Effector CD4-positive, alpha-beta T cell (primary cell): ENCODE measurements around the gene ANKRD31.

ENCODE experiments used
- DNase-seq: peaks from one replicate; pipeline ENCODE4 v3.0.0-alpha.2; 2020

ANKRD31 gene

DNA sequence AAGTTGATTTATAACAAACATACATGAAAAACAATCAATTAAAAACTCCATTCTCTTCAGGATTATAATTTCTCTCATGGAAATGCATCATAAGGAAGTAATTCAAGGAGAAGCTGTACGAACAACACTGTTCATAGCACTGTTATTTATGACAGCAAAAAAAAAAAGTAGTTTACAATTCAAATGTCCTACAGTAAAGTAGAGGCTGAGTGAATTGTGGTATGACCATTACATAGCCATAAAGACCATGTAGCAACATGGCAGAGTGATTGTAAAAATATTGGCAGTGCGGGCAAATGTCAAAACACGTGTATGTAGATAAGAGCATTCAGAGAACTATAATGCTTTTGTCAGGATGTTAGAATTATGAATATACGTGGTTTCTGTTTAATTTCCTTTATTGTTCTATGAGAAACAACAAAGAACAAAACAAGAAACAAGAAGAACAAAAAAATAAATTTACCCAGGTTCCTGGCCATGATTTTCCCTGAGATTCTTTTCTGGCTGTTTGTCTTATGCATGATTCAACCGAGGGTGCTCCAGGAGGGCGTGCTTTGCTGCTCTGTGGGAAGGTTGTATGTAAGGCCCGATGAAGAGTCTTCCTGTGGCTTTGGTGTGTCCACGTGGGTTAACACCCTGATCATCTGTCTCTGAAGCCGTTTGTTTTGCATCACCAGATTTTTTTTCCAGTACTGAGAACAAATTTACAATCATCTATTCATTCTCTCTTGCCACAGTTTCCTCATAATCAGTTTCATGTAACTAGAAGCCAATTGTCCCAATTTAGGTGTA lies 213.1 kb downstream of the ANKRD31 start:
- peak; percentile 24 for DNase-seq

DNA sequence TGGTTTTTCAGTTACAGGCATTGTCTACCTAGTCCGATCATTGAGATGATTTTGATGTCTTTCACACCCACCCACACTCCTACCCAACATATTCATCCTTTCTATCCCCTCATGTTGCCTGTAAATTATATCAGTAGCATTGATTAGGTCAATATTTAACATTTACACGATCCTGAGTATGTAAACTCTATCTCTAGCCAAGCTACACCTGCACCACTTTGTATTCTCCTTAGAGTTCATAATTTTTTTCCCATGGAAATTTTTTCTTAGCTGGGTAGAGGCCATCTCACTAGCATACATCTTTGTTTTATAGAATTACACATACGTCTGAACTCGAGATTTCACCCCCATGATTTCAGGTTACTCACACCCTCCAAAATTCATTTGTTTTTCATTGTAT lies 214.9 kb downstream of the ANKRD31 start:
- no peak for DNase-seq

DNA sequence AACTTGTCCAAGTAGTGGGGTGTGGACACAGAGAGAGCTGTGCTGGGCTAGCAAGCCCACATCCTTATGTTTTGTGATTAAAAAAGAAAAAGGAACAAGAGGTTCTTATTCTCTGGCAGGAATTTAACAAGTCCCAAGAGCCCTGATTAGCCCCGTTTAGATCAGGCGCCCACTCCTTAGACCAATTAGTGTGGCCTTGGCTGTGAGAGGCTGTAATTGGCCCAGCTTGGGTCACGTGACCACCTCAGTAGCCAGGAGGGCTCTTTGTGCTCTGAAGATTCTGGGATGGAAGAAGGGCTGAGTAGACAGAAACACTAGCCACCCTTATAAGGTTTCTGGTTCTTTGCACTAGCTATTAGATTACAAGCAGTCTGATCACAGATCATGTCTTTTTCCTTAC lies 215.5 kb downstream of the ANKRD31 start:
- no peak for DNase-seq

DNA sequence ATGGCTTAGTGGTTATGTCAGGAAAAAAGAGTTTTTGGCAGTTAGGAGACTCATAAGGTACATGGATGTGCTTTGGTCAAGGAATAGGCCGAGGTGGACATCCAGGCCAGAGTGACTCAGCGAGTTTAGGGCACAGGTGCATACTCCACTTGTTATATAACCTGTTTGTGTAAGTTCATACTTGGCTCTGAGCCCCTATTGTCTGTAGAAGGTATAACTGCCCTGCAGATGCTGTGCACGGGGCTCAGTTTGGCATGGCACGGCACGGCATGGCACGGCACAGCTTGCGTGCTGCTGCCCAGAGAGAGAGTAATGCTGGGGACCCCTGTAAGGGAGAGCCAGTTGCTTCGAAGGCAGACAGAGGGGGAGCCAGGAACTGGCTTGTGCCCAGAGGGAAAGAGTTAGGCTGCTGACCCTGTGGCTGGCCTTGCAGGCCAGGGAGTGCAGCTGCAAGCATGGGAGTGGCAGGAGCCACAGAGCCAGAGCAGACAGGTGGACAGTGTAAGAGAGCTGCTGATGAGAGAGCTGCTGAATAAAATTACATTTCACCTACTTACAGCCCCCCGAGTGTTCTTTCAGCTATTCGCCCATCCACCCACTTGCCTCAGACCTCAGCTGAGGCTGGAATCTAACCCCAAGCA lies 216.5 kb downstream of the ANKRD31 start:
- no peak for DNase-seq

DNA sequence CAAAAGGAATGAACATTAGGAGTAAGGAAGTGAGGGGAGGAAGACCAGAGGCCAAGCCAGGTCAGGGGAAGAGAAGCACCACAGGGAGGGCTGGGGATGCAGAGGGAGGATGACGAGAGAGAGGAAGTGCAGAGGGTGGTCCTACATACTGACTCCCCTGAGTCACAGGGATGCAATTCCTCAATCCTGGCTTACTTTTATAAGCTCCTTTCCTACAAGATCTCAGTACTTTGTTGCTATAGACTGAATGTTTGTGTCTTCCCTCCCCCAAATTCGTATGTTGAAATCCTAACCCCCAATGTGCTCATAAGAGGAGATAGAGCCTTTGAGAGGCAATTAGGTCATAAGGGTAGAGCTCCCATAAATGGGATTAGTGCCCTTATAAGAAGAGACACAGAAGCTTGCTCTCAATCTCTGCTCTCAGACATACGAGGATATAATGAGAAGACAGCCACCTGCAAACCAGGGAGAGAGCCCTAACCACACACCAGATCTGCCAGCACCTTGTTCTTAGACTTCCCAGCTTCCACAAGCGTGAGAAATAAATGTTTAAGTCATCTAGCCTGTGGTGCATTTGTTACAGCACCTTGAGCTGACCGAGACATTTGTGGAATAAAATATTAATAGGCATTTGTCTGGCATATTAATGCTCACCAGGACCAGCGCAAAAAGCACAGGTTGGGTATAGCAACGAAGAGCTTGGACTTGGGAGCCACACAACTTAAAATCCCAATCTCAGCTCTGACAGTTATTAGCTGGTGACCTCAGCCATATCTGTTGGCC lies 217.7 kb downstream of the ANKRD31 start:
- DNase-seq: no peak
